Mesodermal cell (in vitro differentiated cells): Measurements from ENCODE around the gene CILP2.

ENCODE experiments used
- H3K27ac ChIP-seq: 2 replicates; pipeline ENCODE4 v1.7.0; 2013; ENCODE audit warnings: mild to moderate bottlenecking, low read depth, low read length, moderate library complexity; ENCODE audit not compliant: severe bottlenecking
- H3K36me3 ChIP-seq: 2 replicates; pipeline ENCODE4 v1.7.1; 2013; ENCODE audit warnings: mild to moderate bottlenecking, low read length, moderate library complexity; ENCODE audit not compliant: control insufficient read depth, insufficient read depth
- H3K4me1 ChIP-seq: one replicate; pipeline ENCODE4 v1.7.1; 2013; ENCODE audit warnings: mild to moderate bottlenecking, low read length; ENCODE audit not compliant: insufficient read depth, control insufficient read depth, poor library complexity, severe bottlenecking
- H3K4me3 ChIP-seq: 2 replicates; pipeline ENCODE4 v1.7.0; 2013; ENCODE audit warnings: low read length, control low read depth, mild to moderate bottlenecking; ENCODE audit not compliant: insufficient read depth, poor library complexity, severe bottlenecking; ENCODE audit errors: extremely low read depth
- H3K9me3 ChIP-seq: 2 replicates; pipeline ENCODE4 v1.7.1; 2013; ENCODE audit warnings: mild to moderate bottlenecking, low read length, moderate library complexity; ENCODE audit not compliant: control insufficient read depth
- WGBS, 2 experiments: methylation state at CpG; one replicate each; pipeline ENCODE4 v1.1.5; 2013; ENCODE audit warnings: missing lambda C conversion rate in 2 of 2; ENCODE audit not compliant: insufficient coverage in 2 of 2; 5-methylcytosine and 5-hydroxymethylcytosine counted together

CILP2 gene

DNA sequence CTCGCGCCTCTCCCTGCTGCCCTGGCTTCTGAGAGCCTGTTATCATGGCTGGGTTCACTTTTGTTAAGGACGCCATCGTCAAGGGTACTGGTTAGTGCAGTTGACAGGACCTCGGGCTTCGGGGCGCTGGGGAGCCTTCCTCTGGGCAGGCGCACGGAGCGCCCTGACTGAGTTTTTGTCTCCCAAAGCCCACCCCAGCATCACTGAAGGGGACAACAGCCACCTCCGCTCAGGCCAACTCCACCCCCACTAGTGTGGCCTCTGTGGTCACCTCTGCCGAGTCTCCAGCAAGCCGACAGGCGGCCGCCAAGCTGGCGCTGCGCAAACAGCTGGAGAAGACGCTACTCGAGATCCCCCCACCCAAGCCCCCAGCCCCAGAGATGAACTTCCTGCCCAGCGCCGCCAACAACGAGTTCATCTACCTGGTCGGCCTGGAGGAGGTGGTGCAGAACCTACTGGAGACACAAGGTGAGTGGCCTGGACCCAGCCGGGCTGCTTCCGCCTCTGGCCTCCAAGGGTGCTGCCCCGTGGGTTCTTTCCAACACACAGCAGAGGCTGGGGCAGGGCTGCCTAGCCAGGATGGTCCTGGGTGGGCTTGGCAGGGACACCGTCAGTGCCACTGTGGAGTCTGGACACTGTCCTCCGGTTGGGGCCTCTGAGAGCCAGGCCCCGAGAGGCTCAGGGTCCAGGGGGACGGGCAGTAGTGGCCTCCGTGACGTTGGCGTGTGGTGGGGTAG lies 39.6 kb upstream of the CILP2 start:
- 93 to 97% methylated on average over 21 to 28 of the region's 33 CpGs for WGBS, 2 experiments
- Histone ChIP-seq H3K4me3 (no peak overlapping the region), H3K4me1 (no peaks in the 10 kb centered on the region), H3K27ac (no peak overlapping the region), H3K9me3 (no peaks in the 10 kb centered on the region), H3K36me3 (peaks cover 98% of the 10 kb centered on the region)

DNA sequence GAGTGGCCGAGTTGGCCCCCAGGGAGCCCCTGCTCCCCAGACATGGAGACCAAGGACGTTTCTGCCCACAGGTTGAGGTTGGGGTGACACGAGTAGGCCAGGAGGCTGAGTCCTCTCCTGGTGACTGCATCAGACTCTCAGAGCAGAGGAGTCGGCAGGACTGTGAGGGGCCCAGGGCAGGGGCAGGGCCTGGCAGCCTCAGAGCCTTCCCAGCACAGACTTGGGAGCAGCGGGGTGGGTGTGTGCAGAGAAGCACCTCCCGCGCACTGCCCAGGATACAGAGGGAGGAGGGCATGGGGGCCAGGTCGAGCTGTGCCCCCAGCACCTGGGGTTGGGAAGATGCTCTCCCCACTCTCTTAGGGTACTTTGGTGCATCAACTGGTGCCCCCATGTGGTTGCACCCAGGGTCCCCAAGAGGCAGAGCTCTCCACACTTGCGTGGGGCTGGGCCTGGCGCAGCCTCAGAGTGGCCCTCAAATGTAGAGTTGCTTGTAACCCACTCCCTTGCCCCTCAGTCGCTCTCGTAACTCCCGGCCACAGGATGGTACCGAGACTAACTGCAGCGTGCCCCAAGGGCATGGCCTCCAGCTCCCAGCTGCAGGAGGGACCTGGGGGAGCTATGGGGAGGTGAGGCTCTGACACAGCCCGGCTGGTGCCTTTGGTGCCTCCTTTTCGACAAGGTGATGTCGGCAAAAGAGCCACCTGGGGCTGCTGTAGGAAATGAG lies 38.6 kb upstream of the CILP2 start:
- H3K4me1 ChIP-seq = no peaks in the 10 kb centered on the region
- no peak overlapping the region for H3K27ac ChIP-seq
- WGBS, 2 experiments = 92 to 96% methylated on average over 14 of the region's 18 CpGs
- peaks cover 99% of the 10 kb centered on the region for H3K36me3 ChIP-seq
- H3K9me3 ChIP-seq = no peaks in the 10 kb centered on the region
- H3K4me3 ChIP-seq = no peak overlapping the region

DNA sequence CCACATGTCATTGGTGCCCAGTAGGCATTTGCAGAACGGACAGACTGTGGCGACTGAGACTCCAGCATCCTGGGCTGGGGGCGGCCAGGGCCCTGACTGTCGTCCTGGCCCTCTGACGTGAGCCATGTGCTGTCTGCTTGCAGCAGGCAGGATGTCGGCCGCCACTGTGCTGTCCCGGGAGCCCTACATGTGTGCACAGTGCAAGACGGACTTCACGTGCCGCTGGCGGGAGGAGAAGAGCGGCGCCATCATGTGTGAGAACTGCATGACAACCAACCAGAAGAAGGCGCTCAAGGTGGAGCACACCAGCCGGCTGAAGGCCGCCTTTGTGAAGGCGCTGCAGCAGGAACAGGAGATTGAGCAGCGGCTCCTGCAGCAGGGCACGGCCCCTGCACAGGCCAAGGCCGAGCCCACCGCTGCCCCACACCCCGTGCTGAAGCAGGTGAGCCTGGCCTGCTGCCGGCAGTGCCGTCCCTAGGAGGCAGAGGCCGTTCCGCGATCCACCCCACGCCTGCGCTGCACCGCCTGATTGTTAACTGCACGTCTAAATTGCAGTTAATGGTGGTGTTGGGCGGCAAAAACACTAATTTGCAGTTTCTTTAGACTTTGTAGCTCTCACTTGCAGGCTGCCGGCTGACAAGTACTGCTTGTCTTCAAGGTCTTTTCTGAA lies 37.0 kb upstream of the CILP2 start:
- Histone ChIP-seq H3K4me3 (no peak overlapping the region), H3K9me3 (no peaks in the 10 kb centered on the region), H3K36me3 (peaks cover 99% of the 10 kb centered on the region)

DNA sequence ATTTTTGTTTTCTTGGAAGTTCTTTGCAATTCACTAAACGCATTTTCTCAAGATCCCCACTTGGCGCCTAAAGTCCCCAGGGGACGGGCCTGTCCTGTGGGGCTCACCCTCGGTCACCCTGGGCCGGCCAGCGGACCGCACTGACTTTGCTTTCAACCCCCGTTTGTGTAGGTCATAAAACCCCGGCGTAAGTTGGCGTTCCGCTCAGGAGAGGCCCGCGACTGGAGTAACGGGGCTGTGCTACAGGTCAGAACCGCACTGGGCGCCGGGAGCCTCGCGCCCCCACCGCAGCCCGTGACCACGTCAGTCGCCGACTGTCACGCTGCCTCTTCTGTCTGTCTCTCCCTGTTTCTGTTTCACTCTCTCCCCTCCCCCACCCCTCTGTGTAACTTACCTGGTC lies 36.3 kb upstream of the CILP2 start:
- Histone ChIP-seq H3K4me1 (no peaks in the 10 kb centered on the region), H3K27ac (no peak overlapping the region), H3K4me3 (no peak overlapping the region), H3K36me3 (peaks cover 98% of the 10 kb centered on the region), H3K9me3 (no peaks in the 10 kb centered on the region)
- WGBS, 2 experiments = 95 to 98% methylated on average over 25 of the region's 26 CpGs

More for the DNA sequence above, 37.0 kb upstream of the CILP2 start:
- Histone ChIP-seq H3K4me1 (no peaks in the 10 kb centered on the region), H3K27ac (no peak overlapping the region)
- WGBS, 2 experiments = 96 to 97% methylated on average over 33 to 34 of the region's 34 CpGs

DNA sequence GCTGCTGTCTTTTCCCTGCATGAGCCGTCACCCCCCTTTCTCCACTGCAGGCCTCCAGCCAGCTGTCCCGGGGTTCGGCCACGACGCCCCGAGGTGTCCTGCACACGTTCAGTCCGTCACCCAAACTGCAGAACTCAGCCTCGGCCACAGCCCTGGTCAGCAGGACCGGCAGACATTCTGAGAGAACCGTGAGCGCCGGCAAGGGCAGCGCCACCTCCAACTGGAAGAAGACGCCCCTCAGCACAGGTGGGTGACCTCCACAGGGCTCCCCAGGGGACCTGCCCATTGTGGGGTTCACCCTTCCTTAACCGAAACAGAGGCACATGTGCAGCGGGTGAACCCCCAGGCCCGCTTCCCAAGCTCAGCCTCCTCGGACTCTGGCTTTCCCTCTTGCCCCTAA lies 35.8 kb upstream of the CILP2 start:
- H3K36me3 ChIP-seq = peaks cover 96% of the 10 kb centered on the region
- H3K4me1 ChIP-seq = no peaks in the 10 kb centered on the region
- H3K9me3 ChIP-seq = no peaks in the 10 kb centered on the region
- 98 to 99% methylated on average over 18 to 19 of the region's 19 CpGs for WGBS, 2 experiments
- H3K4me3 ChIP-seq = no peak overlapping the region
- H3K27ac ChIP-seq = no peak overlapping the region

DNA sequence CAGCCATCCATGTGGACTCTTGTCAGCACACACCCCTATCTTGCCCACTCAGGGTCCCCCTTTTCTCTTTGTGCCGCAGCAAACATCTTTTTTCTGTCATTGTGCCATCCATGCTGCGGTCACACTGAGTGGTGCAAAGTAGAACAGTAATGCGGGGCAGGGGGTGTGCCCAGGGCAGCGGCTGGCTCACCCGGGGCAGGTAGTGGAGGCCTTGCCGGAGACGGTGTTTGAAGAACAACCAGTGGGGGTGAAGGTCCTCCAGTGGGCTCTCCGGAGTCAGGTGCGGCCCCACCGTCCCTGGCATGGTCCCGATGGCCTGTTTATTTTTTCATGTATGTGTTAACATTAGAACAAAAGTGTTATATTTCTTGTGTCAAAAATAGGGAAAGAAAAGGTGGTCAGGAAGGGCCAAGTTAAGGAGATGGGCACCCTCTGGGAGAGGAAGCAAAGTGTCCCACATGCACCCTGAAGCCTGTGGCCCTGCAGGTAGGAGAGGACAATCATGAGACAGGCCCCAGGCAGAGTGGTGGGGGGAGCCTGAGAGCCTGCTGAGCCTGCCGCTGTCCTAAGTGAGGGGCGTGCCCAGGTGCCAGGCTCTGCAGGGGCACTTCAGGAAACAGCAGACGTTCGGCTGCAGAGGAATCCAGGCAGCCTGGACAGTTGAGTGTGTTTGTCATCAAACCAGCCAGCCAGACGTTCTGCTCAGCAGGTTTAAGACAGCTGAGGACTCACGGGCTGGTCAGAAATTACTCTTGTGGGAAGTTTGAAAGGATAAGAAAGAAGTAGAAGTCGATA lies 35.1 kb upstream of the CILP2 start:
- H3K36me3 ChIP-seq = peaks cover 96% of the 10 kb centered on the region
- no peak overlapping the region for H3K4me3 ChIP-seq
- no peak overlapping the region for H3K27ac ChIP-seq
- no peaks in the 10 kb centered on the region for H3K9me3 ChIP-seq
- WGBS, 2 experiments = 94 to 97% methylated on average over 15 to 18 of the region's 18 CpGs
- H3K4me1 ChIP-seq = no peaks in the 10 kb centered on the region

DNA sequence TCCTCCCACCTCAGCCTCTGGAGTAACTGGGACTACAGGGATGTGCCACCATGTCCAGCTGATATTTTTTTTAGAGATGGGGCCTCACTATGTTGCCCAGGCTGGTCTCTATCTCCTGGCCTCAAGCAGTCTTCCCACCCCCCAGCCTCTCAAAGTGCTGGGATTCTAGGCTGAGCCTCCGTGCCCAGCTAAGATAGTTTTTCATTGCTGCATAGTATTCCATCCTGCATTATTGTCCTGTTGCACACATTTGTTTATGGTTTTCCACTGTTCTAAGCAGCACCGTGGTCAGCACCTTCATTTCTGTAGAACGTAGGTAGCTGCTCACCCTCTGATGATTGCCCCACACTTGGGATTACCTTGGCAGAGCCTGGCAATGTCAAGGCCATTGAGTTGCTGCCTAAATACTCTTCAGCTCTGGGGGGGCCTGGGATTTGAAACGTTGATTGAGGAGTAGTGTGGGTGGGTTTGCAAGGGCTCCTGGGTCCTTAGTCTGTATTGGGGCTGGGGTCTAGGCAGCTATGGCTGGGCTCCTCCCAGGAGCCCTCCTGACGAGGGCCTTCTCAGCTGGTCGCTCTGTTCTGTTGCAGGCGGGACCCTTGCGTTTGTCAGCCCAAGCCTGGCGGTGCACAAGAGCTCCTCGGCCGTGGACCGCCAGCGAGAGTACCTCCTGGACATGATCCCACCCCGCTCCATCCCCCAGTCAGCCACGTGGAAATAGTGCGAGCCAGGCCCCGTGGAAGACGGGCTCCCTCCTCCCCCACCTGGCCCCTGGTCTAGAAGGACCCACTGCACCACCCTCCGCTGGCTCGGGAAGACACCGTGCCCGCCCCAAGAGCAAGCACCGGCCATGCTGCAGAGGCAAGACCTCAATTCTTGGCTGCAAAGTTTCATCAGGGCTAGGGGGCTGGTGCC lies 33.1 kb upstream of the CILP2 start:
- Histone ChIP-seq H3K4me1 (no peaks in the 10 kb centered on the region), H3K4me3 (no peak overlapping the region), H3K27ac (no peak overlapping the region), H3K9me3 (no peaks in the 10 kb centered on the region), H3K36me3 (peaks cover 80% of the 10 kb centered on the region)
- 96 to 97% methylated on average over 18 to 20 of the region's 23 CpGs for WGBS, 2 experiments

DNA sequence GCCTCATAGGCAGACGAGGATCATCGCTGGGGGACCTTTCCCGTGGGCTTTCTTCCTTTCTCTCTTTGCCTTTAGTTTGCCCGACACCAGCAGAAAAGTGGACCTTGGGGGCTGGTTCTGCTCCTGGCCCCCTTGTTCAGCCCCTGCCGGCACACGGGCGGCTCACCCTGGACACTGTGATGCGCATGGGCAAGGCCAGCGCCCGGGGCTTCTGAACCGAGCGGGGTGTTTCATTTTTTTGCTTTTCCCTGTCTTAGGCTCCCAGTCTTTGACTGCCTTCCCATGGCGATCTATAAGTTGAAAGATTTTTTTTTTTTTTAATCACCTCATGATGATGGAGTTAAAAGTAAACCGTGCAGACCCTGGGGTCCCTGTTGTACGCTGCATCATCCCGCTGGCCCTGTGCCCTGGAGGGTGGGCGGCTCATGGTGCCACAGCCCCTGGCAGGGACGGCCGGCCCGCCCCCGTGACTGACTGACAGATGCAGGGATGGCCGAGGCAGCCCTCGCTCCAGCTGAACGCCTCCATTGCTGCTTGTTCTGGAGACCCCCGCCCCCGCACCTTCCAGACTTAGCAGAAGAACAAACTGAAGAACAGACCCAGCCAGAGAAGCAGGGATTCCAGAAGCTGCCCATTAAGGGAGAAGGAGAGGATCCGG lies 32.3 kb upstream of the CILP2 start:
- Histone ChIP-seq H3K4me1 (no peaks in the 10 kb centered on the region), H3K36me3 (peaks cover 72% of the 10 kb centered on the region), H3K9me3 (no peaks in the 10 kb centered on the region), H3K4me3 (no peak overlapping the region), H3K27ac (no peak overlapping the region)
- 94 to 99% methylated on average over 20 to 22 of the region's 27 CpGs for WGBS, 2 experiments

DNA sequence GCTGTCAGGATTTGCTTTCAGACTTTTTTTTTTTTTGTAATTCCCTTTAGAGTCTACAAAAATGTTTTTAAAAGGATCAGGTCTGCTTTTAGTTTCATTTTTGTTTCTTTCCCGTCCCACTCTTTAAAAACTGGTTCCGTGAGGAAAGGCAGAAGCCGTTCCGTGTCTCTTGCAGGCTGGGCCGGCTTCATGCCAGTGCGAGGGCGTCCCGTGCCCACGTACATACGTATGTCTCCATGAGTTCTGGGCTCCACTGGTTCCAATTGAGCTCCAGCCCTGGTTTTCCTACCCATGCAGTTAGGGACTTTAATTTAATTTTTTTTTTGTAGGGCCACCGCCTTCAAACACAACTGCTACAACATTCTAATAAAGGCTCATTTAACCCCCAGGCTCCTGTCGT lies 31.5 kb upstream of the CILP2 start:
- no peaks in the 10 kb centered on the region for H3K9me3 ChIP-seq
- H3K4me1 ChIP-seq = no peaks in the 10 kb centered on the region
- peaks cover 64% of the 10 kb centered on the region for H3K36me3 ChIP-seq
- H3K27ac ChIP-seq = no peak overlapping the region
- H3K4me3 ChIP-seq = no peak overlapping the region
- 88 to 95% methylated on average over 10 to 11 of the region's 12 CpGs for WGBS, 2 experiments
